ENCODE data around the gene DDI2.
"Not testable (repeated sequence)": the region's sequence is repeated elsewhere in the genome, so short reads cannot be mapped to it uniquely, and the experiment has no call there.

Gene DDI2

DNA sequence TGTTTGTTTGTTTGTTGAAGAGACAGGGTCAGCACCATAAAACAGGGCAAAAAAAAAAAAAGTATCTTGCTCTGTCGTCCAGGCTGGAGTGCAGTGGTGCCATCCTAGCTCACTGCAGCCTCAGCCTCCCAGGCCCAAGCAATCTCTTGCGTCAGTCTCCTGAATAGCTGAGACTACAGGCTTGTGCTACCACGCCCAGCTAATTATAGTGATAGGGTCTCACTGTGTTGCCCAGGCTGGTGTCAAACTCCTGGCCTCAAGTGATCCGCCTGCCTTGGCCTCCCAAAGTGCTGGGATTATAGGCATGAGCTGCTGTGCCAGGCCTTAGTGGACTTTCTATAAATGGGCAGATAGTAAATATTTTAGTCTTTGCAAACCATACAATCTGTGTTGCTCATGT lies 19.2 kb downstream of the DDI2 start:
- no peak for DNase-seq (ENCODE audit: low read depth)

DNA sequence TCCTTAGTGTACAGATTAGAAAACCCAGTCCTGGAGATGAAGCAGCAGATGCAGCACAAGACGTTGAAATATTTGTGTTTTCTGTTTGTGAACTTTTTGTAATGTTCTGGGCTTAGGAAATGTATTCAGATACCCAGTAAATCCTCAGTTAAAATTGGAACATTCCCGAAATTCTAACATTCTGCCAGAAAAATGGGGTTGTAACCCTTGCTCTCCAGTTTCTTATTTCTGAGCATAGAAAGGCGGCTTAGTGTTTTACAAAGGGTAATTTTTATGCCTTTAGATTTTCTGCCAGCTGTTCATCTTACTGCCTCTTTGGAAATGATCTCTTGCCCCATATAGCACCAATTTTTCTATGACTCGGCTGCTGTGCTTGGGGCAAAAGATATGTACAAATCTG lies 20.6 kb downstream of the DDI2 start:
- no peak for DNase-seq (ENCODE audit: low read depth)

DNA sequence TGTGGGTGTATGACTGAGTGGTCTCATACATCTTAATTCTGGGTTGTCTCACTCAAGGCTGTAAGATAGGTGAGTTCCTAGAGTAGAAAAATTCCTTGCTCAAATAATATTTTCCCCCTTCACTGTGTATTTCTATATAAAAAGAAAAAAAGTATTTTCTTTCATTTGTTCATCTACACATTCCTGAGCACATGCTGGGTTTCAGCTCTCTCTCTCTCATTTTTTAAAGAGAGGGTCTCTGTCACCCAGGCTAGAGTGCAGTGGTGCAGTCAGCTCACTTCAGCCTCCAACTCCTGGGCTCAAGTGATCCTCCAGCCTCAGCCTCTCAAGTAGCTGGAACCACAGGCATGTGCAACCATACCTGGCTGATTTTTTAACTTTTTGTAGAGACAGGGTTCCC lies 22.0 kb downstream of the DDI2 start:
- no peak for DNase-seq (ENCODE audit: low read depth)

DNA sequence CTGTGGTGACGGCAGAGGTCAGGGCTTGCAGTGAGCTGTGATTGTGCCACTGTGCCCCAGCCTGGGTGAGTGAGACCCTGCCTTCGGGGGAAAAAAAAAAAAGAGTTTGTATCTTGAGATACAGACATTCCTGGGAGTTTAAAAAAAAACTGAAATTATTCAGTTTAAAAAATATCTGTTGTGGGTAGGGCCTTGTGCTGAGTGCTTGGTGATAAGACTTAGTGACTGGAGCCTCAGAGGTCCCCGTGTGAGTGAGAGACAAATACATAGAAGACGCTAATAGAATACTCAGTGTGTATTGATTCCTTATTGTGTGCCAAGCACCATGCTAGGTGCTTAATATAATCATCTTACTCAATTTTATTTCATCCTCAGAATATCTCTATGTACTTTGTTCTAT lies 22.7 kb downstream of the DDI2 start:
- DNase-seq (ENCODE audit: low read depth): no peak

DNA sequence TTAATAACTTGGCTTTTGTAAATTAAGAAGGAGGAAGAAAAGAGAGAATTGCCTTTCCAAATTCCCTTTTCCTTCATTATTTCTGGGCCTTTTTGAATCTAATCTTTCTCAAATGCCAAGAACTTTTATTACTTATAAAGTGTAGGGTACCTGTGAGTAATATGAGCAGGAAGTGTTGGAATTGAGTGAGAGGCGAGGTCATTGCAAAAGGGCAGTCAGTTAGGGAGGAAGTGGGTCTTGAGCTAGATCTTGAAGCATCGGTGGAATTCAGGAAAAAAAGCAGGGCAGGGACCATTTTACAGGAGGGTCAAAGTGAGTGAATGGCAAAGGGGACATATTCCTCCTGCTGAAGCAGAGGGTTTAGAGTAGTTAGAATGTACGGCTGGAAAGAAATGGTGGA lies 23.4 kb downstream of the DDI2 start:
- no peak for DNase-seq (ENCODE audit: low read depth)

DNA sequence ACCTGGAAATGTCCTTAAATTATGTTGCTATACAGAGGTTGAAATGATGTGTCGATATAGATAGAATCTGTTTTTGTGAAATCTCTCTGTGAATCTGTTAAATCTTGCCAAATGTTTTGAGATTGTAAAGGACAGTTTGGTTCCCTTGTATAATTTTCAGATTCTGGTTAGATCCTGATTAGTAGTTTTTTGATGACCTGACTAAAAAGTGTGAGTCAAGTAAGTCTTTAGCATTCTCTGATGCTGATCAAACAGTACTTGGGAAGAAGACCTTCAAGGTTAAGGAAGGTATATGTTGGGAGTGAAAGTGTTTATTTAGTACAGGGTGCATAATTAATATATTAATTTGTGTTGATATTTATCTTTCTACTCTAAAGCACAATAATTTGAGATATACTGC lies 32.7 kb downstream of the DDI2 start:
- DNase-seq (ENCODE audit: low read depth): no peak

DNA sequence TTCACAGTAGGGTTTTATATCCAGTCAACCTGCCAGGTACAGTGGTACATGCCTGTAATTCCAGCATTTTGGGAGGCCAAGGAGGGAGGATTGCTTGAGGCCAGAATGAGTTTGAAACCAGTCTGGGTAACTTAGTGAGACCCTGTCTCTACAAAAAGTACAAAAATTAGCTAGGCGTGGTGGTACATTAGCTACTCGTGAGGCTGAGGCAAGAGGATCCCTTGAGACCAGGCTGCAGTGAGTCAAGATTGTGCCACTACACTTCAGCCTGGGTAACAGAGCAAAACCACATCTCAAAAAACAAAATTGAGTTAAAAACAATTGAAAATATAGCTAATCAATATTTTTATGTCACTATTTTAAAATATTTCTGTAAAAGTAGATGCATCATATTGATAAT lies 33.2 kb downstream of the DDI2 start:
- no peak for DNase-seq (ENCODE audit: low read depth)

DNA sequence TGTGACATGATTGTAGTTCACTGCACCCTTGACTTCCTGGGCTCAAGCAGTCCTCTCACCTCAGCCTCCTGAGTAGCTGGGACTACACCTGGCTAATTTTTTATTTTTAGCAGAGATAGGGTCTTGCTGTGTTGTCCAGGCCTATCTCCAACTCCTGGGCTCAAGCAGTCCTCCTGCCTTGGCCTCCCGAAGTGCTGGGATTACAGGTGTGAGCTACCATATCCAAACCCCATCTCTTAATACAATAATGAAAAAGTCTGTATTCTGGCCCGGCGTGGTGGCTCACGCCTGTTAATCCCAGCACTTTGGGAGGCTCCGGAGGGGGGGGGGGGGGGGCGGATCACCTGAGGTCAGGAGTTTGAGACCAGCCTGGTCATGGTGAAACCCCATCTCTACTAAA lies 34.9 kb downstream of the DDI2 start:
- not testable (repeated sequence) for DNase-seq (ENCODE audit: low read depth)

DNA sequence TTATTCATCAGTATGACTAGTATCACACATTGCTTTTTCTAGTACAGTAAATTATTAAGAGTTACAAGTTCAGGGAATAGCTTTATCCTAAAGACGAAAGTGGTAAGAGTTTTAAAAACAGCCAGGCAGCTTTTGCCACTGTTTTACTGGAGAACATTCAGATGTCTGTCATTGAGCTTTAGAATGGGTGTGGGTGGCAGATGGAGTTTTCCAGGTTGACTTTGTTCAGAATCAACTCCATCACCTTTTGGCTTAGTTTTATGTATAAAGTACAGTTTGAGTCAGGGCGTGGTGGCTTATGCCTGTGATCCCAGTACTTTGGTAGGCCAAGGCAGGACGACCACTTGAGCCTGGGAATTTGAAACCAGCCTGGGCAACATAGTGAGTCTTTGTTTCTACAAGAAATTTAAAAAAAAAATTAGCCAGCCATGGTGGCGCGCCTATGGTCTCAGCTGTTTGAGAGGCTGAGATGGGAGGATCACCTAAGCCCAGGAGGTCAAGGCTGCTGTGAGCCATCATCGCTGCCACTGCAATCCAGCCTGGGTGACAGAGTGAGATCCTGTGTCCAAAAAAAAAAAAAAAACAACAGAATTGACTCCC lies 36.9 kb downstream of the DDI2 start:
- DNase-seq (ENCODE audit: low read depth): no peak

DNA sequence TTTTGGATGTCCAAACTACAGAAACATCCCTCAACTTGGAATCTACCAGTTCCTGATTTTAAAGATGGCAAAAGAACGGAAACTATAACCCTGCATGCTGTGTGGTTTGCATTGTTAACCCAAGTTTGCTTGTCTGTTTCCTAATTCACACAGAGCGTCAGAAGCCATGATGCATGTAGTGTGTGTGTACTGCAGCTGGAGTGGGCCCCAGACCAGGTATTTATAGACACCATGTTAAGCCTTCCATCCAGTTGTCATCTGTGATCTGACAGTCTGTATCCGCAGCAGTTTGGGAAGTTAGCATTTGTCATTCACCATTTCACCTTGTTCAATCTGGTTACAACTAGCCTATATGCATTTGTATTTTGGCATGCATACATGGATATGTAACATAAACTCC lies 39.2 kb downstream of the DDI2 start:
- no peak for DNase-seq (ENCODE audit: low read depth)

DNA sequence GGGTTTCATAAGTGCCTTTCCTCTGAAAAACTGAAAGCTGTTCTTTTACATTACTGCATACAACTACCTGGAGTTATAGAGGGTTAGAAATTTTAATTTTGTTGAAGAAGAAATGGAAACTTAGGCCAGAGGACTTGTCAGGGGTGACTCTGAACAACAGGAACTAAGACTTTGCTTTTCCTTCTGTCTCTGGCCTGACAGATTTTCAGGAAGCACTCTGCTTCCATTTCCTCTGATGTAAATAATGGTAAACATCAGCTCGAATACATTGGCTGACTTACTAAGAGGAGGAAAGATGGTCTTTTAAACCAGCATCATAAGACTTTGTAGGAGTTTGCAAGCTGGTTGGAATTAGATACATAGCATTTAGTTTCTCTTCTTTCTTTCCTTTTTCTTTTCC lies 39.8 kb downstream of the DDI2 start:
- DNase-seq (ENCODE audit: low read depth): no peak

DNA sequence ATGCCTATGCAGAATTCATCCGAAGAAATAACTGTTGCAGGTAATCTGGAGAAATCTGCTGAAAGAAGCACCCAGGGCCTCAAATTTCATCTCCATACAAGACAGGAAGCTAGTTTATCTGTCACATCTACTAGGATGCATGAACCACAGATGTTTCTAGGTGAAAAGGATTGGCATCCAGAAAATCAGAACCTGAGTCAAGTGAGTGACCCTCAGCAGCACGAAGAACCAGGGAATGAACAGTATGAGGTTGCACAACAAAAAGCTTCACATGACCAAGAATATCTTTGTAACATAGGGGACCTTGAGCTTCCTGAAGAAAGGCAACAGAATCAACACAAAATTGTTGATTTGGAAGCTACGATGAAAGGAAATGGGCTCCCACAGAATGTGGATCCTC lies 42.9 kb downstream of the DDI2 start:
- DNase-seq (ENCODE audit: low read depth): no peak

DNA sequence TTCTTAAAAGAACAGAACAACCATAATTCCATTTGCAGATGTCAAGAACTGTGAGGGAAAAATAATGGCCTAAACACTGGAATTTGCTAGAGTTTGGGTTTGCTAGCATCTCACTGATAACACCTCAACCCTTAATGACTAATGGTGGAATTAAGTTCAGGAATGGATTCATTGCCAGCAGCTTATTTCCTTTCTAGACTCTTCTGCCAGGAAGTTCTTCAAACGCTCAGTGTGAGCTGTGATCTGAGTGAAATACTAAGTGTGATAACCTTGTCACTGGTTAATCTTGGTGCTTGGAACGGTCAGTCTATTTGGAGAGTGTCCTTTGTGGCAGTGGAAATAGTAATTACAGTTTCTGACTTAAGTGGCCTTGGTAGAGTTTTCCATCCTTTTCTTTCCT lies 45.2 kb downstream of the DDI2 start:
- no peak for DNase-seq (ENCODE audit: low read depth)

DNA sequence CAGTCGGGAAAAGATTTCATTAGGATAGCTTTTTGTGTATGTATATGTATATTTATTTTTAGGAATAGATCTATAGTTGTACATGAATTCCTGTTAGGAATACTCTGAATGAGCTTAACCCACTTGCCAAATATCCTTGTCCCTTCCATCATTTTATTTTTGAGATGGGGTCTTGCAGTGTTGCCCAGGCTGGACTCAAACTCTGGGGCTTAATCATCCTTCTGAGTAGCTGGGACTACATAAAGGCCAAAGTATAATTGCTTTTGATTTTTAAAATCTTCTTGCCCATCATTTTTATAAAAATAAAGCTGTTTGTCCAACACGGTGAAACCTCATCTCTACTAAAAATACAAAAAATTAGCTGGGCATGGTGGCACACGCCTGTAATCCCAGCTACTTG lies 46.7 kb downstream of the DDI2 start:
- DNase-seq (ENCODE audit: low read depth): no peak

DNA sequence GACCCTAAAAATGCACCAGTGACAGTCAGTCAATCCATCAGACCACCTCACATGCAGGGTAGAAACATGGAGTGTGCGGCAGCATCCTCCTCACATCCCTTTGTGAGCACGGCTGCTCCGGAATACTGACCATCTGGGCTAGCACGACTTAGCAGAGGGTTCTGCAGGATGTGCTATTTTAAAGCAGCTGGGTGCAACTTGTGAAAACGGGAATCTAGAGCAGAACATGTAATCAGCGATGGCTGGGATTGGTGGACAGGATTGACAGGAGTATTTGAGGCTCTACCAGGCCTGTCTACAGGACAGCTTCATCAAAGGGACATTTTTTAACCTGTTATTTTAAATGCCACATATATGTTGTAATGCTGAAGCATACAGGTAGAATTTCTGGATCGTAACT lies 50.1 kb downstream of the DDI2 start:
- DNase-seq (ENCODE audit: low read depth): no peak

DNA sequence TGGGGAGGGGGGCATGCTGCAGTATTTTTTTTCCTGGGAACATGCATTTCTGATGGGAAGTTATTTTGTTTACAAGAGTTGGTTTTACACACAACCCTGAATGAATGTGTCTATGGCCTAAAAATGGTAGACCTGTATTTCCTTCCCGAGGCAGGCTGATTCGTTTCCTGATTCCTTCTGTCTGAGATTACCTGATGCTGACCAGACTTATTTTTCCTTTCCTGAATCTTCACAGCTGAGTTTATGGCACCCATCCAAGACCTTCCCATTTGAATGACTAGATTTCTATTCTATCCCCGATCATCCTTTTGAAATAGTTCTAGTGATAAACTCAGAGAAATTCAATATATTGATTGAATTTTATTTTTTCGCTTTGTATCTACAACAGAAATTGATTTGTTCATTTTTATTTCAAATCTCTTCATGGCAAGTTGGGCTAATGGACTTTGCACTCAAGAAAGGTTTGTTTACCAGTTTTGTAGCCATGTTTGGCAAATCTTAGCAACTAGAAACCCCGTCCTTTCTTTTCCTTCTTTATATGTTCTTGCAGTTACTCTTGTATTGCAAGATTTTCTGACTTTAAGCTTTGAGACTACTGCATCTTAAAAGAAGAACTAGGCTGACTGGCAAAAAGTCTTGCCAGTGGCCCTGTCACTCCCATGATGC lies 51.0 kb downstream of the DDI2 start:
- no peak for DNase-seq (ENCODE audit: low read depth)

DNA sequence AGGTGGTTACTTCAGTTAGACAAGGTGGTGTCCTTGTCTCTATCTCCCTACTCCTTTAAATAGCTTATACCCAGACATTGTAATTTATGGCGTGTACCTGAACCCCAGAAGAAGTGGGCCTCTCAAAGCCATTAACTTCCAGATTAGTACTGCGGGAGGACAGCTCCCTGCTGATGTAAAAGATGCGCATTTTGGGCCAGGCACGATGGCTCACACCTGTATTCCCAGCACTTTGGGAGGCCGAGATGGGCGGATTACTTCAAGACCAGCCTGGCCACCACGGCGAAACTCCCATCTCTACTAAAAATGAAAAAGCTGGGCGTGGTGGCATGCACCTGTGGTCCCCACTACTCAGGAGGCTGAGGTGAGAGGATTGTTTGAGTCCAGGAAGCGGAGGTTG lies 51.8 kb downstream of the DDI2 start:
- DNase-seq (ENCODE audit: low read depth): no peak

DNA sequence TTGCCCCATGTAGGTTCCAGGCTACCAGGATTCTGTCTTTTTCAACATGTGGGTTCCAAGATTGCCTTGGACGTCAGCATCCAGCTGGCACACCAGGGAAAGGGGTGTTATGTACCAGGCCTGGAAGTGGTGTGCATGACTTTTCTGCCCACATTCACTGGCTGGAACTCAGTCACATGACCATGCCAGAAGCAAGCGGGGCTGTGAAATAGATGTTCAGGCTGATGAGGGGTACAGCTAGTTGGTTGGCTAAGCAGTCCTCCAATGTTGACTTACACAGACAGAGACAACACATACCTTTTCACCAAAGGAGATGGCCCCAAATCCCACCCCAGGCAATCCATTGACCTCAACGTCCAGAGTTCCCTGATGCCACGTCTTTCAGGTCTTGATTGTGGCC lies 52.6 kb downstream of the DDI2 start:
- DNase-seq (ENCODE audit: low read depth): no peak

DNA sequence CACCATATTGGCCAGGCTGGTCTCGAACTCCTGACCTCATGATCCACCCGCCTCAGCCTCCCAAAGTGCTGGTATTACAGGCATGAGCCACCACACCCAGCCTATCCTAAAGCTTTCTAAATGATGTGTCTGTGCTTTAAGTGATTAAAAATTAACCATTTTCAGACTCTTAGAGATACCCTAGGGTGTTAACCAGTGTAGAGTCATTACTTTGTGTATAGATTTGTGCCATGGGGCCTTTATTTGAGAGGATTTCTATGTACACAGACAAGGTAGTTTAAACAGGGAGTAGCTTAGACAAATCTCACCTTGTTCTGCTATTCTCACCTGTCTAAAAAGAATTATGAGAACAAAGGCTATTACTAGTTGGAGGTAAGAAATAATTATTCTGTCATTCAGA lies 54.2 kb downstream of the DDI2 start:
- no peak for DNase-seq (ENCODE audit: low read depth)

DNA sequence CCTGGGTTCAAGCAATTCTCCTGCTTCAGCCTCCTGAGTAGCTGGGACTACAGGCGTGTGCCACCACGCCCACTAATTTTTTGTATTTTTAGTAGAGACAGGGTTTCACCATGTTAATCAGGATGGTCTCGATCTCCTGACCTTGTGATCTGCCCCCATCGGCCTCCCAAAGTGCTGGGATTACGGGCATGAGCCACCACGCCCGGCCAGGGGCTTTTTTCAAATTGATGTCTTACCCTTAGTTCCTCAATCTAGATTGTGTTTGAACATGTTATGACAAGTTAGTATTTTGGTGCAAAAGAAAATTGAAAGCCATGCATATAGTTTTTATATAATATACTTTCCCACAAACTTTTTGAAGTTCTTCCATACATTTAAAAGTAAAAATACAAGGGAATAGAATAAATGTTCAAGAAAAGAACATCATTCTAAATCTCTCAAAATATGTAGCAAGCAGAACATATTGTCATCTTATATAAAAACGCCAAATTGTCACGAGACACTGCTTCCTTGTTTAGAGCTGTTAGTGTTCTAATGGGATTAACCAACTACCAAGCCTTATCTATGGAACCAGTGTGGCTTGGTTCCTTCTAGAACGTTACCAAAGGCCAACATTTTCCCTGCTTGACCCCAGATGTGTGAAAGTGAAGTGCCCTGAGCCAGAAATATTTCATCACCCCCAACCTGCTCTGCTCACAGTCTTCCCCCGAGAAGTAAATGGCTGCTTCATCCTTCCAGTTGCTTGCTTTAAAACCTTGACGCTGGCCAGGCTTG lies 57.3 kb downstream of the DDI2 start:
- no peak for DNase-seq (ENCODE audit: low read depth)

DNA sequence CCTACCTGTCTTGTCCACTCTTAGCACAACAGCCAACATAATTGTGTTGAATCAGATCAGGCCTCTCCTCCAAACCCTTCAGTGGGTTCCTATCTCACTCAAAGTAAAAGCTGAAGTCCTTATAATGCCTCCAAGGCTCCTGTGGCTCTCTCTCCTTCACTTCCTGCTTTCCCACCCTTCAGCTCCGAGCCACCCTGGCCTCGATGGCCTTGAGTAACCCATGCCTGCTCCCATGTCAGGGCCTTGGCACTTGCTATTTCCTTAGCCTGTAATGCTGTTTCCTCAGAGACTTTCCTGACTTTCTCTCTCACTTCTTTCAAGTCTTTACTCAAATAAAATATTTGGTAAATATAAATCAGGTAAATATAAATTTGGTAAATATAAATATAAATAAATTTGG lies 58.8 kb downstream of the DDI2 start:
- DNase-seq (ENCODE audit: low read depth): no peak

DNA sequence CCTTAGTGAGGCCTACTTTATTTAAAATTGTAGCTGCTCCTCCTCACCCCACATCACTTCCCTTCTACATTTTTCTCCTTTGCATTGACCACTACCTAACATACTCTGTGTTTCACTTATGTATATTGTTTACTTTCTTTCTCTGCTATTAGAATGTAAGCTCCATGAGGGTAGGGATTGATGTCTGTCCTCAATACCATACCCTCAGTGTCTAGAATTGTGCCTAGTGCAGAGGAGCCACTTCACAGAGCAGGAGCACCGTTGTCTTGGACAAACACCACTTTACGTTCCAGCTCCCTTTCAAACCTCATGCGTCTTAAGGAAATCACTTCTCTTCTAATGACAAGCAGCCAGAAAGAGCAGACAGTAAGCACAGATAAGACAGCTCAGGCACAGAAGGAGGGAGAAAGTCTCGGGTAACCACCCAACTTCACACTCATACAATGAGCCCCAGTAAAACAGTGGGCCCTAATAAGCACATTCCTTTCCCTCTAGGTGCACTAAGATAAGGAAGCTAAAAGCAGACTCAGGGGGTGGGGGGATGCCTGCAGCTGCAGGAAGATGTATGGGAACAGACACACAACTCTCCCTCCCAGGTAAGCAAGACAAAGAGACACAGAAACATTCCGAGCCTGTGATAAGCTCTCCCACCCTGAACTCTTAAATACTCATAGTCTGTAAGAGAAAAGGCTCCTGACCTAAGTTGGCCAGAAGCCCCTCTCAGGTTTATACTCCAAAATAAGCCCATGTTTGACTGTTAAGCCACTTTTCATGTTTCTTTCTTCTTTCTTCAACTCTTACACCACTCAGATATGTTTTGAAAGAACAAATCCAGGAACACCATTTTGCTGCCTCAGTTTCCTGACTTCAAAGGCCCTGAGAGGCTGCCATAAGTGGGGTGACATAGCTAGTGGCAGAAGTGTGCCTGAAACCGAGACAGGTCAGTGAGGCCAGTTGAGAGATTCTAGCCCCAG lies 59.7 kb downstream of the DDI2 start:
- DNase-seq (ENCODE audit: low read depth): no peak

DNA sequence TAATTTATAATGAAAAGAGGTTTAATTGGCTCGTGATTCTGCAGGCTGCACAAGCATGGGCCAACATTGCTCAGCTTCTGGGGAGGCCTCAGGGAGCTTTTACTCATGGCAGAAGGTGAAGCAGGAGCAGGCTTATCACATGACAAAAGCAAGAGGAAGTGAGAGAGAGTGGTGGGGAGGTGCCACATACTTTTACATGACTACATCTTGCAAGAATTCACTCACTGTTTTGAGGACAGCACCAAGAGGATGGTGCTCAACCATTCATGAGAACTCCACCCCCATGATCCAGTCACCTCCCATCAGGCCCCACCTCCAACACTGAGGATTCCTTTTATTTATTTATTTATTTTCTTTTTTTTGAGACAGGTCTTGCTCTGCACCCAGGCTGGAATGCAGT lies 61.3 kb downstream of the DDI2 start:
- no peak for DNase-seq (ENCODE audit: low read depth)
